Activated CD4-positive, alpha-beta T cell treated with anti-CD3 and anti-CD28 coated beads for 1 hour (primary cell): Measurements from ENCODE around the gene PPP2R3A.

Experiments
- DNase-seq: peaks from one replicate; pipeline ENCODE4 v3.0.0-alpha.2; 2020

PPP2R3A gene

GRCh38 chr3:135975053-135975452, 9.5 kb downstream of the PPP2R3A start:
- DNase-seq: no peak

GRCh38 chr3:135975536-135975935, 10.0 kb downstream of the PPP2R3A start:
- DNase-seq: no peak

GRCh38 chr3:135980343-135980742, 14.8 kb downstream of the PPP2R3A start:
- DNase-seq: no peak

GRCh38 chr3:135981701-135982403, 16.3 kb downstream of the PPP2R3A start:
- no peak for DNase-seq

- DNase-seq: no peak
Measured at GRCh38 chr3:135982404-135982761, 16.9 kb downstream of the PPP2R3A start.

- DNase-seq: no peak
Measured at GRCh38 chr3:135982922-135983581, 17.5 kb downstream of the PPP2R3A start.

GRCh38 chr3:135987661-135988060, 22.1 kb downstream of the PPP2R3A start:
- no peak for DNase-seq

GRCh38 chr3:135989242-135989641, 23.7 kb downstream of the PPP2R3A start:
- DNase-seq: no peak

GRCh38 chr3:135990903-135991302, 25.4 kb downstream of the PPP2R3A start:
- DNase-seq: no peak

- no peak for DNase-seq
Measured at GRCh38 chr3:135991621-135992020, 26.1 kb downstream of the PPP2R3A start.

- DNase-seq: no peak
Measured at GRCh38 chr3:135992072-135992471, 26.5 kb downstream of the PPP2R3A start.

- DNase-seq: no peak
Measured at GRCh38 chr3:135994708-135995337, 29.3 kb downstream of the PPP2R3A start.

- no peak for DNase-seq
Measured at GRCh38 chr3:135995766-135996165, 30.2 kb downstream of the PPP2R3A start.

- DNase-seq: no peak
Measured at GRCh38 chr3:135997554-135998320, 32.2 kb downstream of the PPP2R3A start.

- no peak for DNase-seq
Measured at GRCh38 chr3:136008221-136008620, 42.7 kb downstream of the PPP2R3A start.

GRCh38 chr3:136008732-136009470, 43.4 kb downstream of the PPP2R3A start:
- no peak for DNase-seq

- DNase-seq: no peak
Measured at GRCh38 chr3:136018876-136019275, 53.3 kb downstream of the PPP2R3A start.

GRCh38 chr3:136021803-136022202, 56.3 kb downstream of the PPP2R3A start:
- no peak for DNase-seq

GRCh38 chr3:136022529-136023263, 57.2 kb downstream of the PPP2R3A start:
- no peak for DNase-seq

GRCh38 chr3:136023264-136023978, 57.9 kb downstream of the PPP2R3A start:
- no peak for DNase-seq

GRCh38 chr3:136036306-136036705, 70.8 kb downstream of the PPP2R3A start:
- DNase-seq: no peak
